PC-9 (cell line): Measurements from ENCODE around the gene TGM1.

Experiments
- CTCF ChIP-seq: fragments of 200-600 bp; sonication (generic); conservative IDR thresholded peaks from 2 replicates; pipeline ENCODE4 v1.6.1; 2017; ENCODE audit warnings: mixed run types, antibody characterized with exemption, mild to moderate bottlenecking, moderate library complexity
- EZH2 ChIP-seq: fragments of 200-600 bp; sonication (generic); IDR thresholded peaks from 2 replicates; pipeline ENCODE4 v1.8.0; 2017; ENCODE audit warnings: antibody characterized with exemption, low read depth

- TF ChIP-seq CTCF (no peak), EZH2 (no peak)
Measured at GRCh38 chr14:24277071-24277470, 14.1 kb upstream of the TGM1 start.
